ENCODE data around the gene EIF4G3.

GRCh38 chr1:21089299-21089698 lies 87.4 kb downstream of the EIF4G3 start:
- TF ChIP-seq, protein P1, sequence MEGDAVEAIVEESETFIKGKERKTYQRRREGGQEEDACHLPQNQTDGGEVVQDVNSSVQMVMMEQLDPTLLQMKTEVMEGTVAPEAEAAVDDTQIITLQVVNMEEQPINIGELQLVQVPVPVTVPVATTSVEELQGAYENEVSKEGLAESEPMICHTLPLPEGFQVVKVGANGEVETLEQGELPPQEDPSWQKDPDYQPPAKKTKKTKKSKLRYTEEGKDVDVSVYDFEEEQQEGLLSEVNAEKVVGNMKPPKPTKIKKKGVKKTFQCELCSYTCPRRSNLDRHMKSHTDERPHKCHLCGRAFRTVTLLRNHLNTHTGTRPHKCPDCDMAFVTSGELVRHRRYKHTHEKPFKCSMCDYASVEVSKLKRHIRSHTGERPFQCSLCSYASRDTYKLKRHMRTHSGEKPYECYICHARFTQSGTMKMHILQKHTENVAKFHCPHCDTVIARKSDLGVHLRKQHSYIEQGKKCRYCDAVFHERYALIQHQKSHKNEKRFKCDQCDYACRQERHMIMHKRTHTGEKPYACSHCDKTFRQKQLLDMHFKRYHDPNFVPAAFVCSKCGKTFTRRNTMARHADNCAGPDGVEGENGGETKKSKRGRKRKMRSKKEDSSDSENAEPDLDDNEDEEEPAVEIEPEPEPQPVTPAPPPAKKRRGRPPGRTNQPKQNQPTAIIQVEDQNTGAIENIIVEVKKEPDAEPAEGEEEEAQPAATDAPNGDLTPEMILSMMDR (IDR thresholded peaks at IDR 0.05; ENCODE audit: low read length) = no peak
- TF ChIP-seq EZH2phosphoT487 (IDR thresholded peaks at IDR 0.05; ENCODE audit: low read length) = no peak
